AG04449 (cell line): Measurements from ENCODE around the gene IL6ST.

Experiments
- CTCF ChIA-PET: fragments of 350-600 bp; formaldehyde crosslinking; extraction: SDS; loops from one replicate; lab custom pipeline; 2021; ENCODE audit warnings: antibody characterized with exemption; lab: Yijun Ruan, JAX
- POLR2A ChIA-PET: fragments of 400-600, 350-600 bp; formaldehyde crosslinking; extraction: SDS; loops from one replicate; lab custom pipeline; 2020; ENCODE audit warnings: antibody characterized with exemption, inconsistent platforms; lab: Yijun Ruan, JAX
- DNase-seq: peaks from one replicate; pipeline ENCODE4 v3.0.0-alpha.2; 2010; ENCODE audit warnings: low read depth, low spot score
- H3K4me3 ChIP-seq: 2 replicates; pipeline ENCODE4 v1.5.1; 2011; ENCODE audit warnings: low read depth, mild to moderate bottlenecking, control low read depth, low read length
- TF ChIP-seq, protein P1 (sequence below): IDR thresholded peaks from one replicate; pipeline ENCODE4 v1.5.1; 2011; ENCODE audit warnings: mild to moderate bottlenecking, moderate library complexity, low read length, control low read depth, inconsistent platforms; ENCODE audit not compliant: insufficient read depth; ENCODE audit errors: missing control alignments

IL6ST gene

DNA sequence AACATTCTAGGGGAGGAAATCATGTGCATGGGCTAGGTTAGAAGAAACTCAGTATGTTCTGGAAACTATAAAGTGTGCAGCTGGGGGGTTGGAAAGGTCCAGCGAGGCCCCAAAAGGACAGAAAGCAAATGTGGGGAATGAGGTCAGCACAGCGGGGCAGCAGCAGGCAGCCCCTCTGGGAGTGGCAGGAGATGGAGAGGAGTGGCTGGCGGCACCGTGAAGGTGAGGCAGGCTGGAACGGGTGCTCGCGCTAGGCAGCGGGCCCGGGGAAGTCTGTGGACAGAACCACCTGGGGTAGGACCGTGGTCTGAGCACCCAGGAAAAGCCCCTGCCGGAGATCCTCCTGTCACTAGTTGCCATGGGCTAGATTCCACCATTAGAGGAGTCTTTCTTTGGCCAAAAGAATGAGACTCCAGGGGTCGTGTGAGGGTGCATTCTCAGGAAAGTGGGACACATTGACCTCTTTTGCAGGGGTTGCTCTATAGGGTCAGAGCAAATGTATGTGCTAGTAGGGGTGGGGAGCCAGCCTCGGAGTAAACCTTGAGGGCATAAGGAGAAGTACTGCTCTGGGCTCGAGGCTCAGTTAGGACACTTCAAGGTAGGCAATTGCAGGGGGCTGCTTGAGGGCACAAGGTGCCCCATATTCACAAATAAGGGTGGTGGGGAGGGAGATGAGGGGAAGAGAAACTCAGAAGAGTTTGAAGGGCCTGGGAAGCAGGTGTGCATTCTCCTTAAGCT, 61.2 kb downstream of the IL6ST start:
- TF ChIP-seq, protein P1, sequence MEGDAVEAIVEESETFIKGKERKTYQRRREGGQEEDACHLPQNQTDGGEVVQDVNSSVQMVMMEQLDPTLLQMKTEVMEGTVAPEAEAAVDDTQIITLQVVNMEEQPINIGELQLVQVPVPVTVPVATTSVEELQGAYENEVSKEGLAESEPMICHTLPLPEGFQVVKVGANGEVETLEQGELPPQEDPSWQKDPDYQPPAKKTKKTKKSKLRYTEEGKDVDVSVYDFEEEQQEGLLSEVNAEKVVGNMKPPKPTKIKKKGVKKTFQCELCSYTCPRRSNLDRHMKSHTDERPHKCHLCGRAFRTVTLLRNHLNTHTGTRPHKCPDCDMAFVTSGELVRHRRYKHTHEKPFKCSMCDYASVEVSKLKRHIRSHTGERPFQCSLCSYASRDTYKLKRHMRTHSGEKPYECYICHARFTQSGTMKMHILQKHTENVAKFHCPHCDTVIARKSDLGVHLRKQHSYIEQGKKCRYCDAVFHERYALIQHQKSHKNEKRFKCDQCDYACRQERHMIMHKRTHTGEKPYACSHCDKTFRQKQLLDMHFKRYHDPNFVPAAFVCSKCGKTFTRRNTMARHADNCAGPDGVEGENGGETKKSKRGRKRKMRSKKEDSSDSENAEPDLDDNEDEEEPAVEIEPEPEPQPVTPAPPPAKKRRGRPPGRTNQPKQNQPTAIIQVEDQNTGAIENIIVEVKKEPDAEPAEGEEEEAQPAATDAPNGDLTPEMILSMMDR: no peak
- H3K4me3 ChIP-seq: no peak overlapping the region
- DNase-seq: no peak
- ChIA-PET CTCF (interaction anchor here (2.1 to 5.3 kb wide), 3 partner anchors 13 to 267 kb away, joined by 5 to 73 read pairs (median 14); no protein-coding TSS in a partner anchor), POLR2A (no interaction called here)

DNA sequence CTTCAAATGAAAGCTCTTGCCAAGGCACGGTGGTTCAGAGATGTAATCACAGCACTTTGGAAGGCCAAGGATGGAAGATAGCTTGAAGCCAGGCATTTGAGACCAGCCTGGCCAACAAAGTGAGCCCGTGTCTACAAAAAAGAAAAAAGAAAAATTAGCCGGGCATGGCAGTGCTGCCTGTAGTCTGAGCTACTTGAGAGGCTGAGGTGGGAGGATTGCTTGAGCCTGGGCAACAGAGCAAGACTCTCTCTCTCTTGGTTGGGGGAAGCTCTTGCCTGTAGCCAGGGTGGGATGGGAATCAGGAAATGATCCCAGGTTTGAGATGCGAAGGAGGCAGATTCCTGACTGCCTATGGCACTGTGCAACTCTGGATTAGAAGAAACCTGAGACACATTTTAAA, 62.1 kb downstream of the IL6ST start:
- CTCF ChIA-PET: interaction anchor here (1.0 to 2.2 kb wide), 4 partner anchors 13 to 338 kb away, joined by 4 to 14 read pairs (median 5); no protein-coding TSS in a partner anchor
- TF ChIP-seq, protein P1: no peak
- POLR2A ChIA-PET: no interaction called here

DNA sequence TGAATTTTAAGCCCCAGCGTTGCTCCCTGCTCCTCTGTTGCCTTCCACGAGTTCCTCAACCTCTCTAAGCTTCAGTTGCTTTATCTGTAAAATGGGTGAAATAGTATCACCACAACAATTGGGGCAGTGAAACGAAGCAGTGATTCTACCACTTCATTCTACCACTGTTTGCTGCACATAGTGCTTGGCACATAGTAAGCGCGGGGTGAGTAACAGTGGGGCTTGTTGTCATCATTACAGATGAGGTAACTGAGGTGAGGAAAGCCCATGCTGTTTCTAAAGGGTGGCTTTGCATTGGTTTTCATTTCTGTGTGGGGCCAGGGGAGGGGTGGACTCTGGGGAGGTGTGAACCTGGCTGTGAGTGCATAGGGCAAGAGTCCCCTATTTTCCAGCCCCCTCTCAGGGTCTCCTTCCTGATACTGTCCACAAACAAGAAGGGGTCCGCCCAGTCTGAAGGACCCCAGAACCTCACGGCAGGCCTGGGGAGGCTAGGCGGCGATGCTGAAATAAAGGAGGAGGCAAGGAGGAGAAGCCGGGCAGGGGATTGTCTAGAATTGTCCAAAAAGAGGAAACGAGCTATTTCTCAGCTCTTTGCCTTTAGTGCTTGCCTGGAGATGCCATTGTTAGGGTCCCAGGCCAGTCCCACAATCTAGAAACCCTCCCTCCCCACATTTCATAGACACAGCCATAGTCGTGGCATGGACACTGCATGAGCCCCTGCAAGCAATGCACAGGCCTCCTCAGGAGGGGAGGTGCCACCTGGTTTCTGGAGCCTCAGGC, 65.6 kb downstream of the IL6ST start:
- TF ChIP-seq, protein P1: no peak
- no peak for DNase-seq
- CTCF ChIA-PET: interaction anchor here (1.0 to 1.3 kb wide), 2 partner anchors 9 to 272 kb away, joined by 3 to 4 read pairs; no protein-coding TSS in a partner anchor
- H3K4me3 ChIP-seq: no peak overlapping the region
- POLR2A ChIA-PET: no interaction called here

More for the DNA sequence above, 62.1 kb downstream of the IL6ST start:
- DNase-seq: no peak
- H3K4me3 ChIP-seq: no peak overlapping the region

DNA sequence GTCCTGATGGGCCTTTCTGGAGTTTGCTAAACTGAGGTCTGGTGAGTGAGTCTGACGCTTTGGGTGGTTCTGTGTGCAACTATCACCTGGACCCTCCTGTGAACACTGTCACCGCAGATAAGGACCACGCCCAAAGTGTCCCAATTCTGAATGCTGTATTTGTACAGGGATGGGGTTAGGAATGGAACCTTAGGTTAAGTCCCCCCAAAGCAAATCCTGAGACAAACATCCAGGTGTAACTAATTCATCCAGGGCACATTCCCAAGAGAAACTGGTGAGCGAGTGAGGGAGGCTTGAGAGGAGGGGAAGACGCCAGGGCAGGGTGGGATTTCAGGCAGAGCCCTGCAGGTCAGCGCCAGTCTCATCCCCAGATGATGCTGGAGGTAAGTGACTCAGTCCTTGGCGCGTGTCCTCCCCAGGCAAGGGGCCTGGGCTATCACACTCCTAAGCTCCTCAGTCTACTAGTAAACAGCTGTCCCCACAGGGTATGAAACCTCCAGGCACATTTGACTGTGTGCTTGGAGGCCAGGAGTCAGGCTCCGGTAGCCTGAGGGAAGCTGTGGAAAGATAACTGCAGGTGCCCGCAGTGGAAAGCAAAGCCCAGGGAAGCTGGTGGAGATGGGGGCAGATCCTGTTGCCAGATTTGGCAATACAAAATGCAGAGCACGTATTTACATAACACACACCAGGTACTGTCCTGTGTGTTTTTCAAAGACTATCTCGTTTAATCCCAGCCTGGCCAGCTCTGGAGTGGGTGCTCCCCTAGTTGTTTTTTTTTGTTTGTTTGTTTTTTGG, 66.7 kb downstream of the IL6ST start:
- CTCF ChIA-PET: no interaction called here
- POLR2A ChIA-PET: no interaction called here
- no peak overlapping the region for H3K4me3 ChIP-seq
- TF ChIP-seq, protein P1: no peak
- no peak for DNase-seq

DNA sequence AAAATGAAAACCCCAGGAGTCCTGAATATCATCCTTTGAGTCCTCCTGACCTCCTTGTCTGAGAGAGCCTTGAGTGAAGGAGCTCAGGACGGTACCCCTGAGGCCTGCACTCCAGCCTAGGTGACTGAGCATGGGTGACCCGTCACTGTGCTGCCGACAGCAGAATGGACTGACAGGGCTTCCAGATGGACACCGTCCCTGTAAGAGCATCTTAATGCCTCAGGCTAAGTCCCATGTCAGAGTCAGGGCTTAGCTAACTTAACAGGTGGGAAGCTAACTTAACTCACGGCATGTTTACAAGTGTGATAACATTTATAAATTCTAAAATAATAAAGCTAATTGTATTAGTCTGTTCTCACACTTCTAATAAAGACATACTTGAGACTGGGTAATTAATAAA, 68.3 kb downstream of the IL6ST start:
- H3K4me3 ChIP-seq: no peak overlapping the region
- TF ChIP-seq, protein P1: no peak
- POLR2A ChIA-PET: no interaction called here
- CTCF ChIA-PET: interaction anchor here (0.9 to 1.2 kb wide), 2 partner anchors 9 to 10 kb away, joined by 3 to 8 read pairs; no protein-coding TSS in a partner anchor
- no peak for DNase-seq
